OCI-LY7 (cell line): ENCODE data around the gene OPCML.

Source experiments
- EZH2phosphoT487 ChIP-seq: fragments of 200-600 bp; sonication (generic); IDR thresholded peaks from 2 replicates; pipeline ENCODE4 v1.6.1; 2018; ENCODE audit warnings: low read depth, borderline replicate concordance, mild to moderate bottlenecking, mixed run types, antibody characterized with exemption, low read length, moderate library complexity, mixed read lengths
- TF ChIP-seq, protein P1 (sequence below): fragments of 200-600 bp; sonication (generic); conservative IDR thresholded peaks from 2 replicates; pipeline ENCODE4 v1.5.1; 2014; ENCODE audit warnings: mild to moderate bottlenecking, antibody characterized with exemption, low read length, moderate library complexity, mixed read lengths

DNA sequence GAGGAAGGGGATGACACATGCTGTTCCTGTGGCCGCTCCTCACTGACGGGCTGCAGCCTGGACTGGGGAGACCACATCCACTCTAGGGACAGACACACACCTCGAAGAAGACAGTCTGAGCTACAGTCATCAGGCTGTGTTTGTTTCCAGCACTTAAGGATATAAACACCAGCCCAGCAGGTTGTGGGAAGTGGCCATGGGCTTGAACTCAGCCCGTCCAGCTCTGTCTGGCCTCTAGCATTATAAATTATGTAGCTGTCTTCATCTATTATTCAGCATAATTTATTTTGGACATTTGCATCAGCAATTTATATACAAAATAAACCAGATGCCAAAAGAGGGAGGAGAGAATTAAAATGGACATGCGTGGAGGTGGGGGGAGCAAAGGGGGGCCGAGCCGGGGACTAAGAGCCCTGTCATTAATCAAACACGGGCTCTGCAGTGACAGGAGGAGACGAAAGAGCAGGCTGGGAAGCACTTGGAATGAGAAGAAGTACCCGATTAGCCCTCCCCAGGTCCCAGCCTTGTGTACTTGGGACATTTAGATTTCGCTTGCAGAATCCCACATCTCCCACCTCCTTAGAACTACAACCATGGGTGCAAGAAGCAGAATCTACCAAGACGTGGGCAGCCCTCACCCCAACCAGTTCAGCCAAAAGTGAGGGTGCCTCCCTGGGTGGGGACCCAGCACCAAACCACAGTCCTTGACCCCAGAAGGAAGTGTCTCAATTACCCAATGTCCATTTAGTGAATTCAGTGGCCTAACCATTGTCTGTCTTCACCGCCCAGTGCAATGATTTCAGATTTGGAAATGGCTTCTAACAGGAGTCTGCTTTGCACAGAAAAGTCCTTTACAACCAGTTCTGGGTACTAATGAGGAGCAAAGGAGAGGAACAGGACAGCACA lies 309.6 kb downstream of the OPCML start:
- TF ChIP-seq, protein P1, sequence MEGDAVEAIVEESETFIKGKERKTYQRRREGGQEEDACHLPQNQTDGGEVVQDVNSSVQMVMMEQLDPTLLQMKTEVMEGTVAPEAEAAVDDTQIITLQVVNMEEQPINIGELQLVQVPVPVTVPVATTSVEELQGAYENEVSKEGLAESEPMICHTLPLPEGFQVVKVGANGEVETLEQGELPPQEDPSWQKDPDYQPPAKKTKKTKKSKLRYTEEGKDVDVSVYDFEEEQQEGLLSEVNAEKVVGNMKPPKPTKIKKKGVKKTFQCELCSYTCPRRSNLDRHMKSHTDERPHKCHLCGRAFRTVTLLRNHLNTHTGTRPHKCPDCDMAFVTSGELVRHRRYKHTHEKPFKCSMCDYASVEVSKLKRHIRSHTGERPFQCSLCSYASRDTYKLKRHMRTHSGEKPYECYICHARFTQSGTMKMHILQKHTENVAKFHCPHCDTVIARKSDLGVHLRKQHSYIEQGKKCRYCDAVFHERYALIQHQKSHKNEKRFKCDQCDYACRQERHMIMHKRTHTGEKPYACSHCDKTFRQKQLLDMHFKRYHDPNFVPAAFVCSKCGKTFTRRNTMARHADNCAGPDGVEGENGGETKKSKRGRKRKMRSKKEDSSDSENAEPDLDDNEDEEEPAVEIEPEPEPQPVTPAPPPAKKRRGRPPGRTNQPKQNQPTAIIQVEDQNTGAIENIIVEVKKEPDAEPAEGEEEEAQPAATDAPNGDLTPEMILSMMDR: no peak
- no peak for TF ChIP-seq EZH2phosphoT487
